LNCAP (cell line): ENCODE data around the gene PRDX1.

Source experiments
- TF ChIP-seq, protein P1 (sequence below): fragments of 450-650 bp; IDR thresholded peaks from 2 replicates; pipeline ENCODE4 v1.5.1; 2017; ENCODE audit warnings: mild to moderate bottlenecking

Gene PRDX1

DNA sequence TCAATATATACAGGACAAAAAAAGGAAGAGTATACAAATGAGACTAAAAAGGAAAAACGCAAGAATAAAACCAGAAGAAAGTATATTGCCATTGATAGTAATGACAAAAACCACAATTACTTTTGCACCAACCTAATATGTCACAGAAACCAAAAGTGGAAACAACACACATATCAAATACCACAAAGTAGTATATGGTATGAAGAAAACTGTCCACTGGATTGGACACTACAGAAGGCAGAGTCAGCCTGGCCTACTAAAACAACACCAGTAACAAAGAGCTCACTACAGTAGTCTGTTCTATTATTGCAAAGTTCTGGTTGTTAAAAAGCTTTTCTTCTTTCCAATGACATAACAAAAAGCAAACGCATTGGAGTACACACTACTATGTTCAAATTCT lies 48.4 kb downstream of the PRDX1 start:
- TF ChIP-seq, protein P1, sequence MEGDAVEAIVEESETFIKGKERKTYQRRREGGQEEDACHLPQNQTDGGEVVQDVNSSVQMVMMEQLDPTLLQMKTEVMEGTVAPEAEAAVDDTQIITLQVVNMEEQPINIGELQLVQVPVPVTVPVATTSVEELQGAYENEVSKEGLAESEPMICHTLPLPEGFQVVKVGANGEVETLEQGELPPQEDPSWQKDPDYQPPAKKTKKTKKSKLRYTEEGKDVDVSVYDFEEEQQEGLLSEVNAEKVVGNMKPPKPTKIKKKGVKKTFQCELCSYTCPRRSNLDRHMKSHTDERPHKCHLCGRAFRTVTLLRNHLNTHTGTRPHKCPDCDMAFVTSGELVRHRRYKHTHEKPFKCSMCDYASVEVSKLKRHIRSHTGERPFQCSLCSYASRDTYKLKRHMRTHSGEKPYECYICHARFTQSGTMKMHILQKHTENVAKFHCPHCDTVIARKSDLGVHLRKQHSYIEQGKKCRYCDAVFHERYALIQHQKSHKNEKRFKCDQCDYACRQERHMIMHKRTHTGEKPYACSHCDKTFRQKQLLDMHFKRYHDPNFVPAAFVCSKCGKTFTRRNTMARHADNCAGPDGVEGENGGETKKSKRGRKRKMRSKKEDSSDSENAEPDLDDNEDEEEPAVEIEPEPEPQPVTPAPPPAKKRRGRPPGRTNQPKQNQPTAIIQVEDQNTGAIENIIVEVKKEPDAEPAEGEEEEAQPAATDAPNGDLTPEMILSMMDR, result no peak

DNA sequence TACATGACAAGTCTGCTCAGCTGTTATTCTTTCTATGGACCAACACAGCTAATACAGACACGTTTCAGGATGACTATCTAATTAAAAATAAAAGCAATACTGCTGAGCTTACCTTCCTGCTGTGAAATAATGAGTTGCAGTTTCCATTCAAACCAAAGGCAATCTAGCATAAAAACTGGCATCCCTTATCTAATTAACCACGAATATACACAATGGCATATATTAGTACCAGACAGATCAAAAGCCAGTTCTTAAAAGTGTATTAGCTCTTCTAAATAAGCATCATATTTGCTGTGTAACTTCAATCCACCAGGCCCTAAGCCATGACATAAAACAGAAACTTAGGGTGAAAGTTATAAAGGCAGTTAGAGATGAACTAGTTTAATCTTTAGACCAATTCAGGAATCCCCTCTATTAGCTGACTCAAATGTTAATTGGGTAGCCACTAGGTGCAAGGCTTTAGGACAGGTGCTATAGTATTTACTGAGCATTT lies 51.3 kb downstream of the PRDX1 start:
- TF ChIP-seq, protein P1, result no peak

- TF ChIP-seq, protein P1, result no peak
These were observed 56.4 kb downstream of the PRDX1 start for GRCh38 chr1:45465277-45465676.
